GM18502 (cell line): ENCODE results near the gene IGLON5.

Source experiments
- ATAC-seq: cut with Tn5 transposase; IDR thresholded peaks from one replicate; pipeline ENCODE4 v1.9.1; 2021; ENCODE audit warnings: mild to moderate bottlenecking; ENCODE audit not compliant: unreplicated experiment, poor library complexity

The IGLON5 gene

DNA sequence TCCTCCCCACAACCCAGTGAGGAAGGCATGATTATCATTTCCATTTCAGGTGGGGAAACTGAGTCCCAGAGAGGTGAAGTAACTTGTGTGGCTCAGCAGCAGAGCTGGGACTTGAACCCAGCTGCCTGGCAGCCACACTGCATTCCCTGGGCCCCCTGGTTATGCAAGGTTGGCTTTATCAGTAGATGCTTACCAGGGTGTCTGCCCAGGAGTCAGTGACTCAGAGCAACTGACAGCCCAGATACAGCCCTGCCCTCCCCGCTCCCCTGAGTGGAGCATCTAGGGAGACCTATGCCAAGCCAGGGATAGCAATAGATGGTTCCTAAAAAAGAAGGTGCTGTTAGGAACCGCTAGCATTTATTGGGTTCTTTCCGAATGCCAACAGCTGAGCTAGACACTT is 5.9 kb downstream of the IGLON5 start:
- no peak for ATAC-seq

DNA sequence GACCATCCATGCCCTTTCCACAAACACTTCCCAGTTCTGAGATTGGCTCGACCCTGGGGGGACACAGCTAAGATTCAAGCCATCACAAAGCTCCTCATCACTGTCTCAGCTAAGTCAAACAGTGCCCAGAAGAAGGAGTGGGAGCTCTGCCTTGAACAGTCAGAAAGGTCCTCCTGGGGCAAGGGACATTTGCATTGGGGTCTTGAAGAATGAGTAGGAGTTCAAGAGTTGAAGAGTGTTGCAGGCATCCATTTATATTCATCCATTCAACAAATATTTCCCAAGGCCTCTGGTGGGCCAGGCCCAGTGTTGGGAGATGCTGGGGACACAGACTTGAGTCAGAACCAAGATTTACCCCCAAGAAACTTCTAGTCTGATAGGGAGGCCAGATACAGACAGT is 6.5 kb downstream of the IGLON5 start:
- no peak for ATAC-seq

DNA sequence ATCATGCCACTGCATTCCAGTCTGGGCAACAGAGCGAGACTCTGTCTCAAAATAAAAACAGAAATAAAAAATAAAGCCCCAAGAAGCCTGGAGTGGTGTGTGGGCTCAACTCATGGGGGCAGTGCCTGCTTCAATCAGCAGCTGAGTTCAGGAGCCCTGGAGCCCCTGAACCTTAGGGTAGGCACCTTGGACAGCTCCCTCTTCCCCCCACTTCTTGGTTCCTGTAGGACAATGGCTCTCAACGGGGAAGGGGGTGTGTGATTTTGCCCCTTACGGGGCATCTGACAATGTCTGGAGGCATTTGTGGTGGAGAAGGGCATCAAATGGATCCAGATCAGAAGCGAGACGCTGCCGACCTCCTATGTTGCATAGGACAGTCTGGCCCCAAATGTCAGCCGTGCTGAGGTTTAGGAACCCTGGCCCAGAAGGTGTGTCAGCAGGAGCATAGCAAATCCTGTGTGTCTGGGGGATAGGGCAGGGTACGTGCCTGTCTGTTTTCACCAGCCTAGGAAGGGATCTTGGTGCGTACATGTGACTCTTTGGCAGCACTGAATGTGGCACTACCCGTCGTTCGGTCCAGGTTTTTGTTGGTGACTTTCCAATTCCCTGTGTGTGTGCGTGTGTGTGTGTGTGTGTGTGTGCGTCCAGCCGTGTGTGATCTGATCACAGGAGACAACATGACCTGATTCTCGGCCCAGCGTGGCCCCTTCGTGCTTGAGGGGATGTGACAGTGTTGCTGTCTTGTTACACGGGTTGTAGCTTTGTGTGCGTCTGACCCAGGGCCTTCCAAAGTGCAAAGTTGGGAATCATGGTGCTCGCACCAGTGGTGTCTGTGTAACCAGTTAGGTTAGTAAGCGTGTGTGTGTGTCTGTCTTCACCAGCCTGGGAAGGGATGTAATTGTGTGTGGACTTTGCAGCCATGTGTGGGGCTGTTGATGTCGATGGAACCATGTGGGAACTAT is 7.5 kb downstream of the IGLON5 start:
- ATAC-seq, result no peak

DNA sequence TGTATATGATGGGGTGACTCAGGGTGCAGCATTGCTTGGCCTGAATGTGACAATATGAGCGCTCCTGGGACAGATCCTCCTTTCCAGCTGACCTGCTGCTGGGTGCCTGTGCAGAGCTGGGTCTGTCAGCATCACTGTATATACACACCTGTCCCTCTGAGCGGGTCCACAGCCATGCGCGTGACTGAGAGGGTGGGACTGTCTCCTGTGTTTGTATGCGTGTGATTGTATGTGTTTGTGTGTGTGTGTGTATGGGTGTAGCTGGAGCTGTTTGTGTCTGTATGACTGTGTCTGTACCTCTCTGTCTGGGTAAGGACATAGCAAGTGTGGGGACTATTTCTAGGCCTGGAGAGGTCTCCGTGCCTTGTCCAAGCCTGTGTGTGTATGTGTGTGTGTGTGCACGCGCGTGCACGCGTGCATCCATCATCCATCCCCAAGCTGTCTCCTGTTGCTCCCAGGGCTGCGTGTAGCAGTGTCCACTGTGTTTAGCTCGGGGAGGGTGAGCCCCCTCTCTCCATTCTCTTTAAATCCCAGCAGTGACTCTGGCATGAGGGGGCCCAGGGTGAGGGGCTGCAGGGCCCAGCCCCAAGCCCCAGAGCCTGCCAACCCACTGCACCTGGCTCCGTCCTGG is 8.3 kb downstream of the IGLON5 start:
- ATAC-seq, result no peak

DNA sequence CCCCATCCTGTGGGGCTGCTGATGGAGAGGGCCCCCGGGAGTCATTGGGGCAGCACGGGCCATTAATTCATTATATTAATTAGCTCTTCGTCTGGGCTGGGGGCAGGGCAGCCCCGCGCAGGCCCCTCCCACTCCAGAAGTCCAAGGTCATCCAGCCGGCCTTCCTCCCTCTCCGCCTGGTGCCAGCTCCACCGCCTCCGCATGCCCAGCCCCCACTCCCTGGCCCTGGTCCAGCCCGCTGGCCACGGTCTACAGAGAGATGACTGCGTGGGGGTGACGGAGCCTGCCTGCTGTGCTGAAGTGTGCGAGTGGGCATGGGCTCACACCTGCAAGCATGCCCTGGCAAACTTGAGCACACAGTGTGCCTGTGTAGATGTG is 8.8 kb downstream of the IGLON5 start:
- no peak for ATAC-seq

DNA sequence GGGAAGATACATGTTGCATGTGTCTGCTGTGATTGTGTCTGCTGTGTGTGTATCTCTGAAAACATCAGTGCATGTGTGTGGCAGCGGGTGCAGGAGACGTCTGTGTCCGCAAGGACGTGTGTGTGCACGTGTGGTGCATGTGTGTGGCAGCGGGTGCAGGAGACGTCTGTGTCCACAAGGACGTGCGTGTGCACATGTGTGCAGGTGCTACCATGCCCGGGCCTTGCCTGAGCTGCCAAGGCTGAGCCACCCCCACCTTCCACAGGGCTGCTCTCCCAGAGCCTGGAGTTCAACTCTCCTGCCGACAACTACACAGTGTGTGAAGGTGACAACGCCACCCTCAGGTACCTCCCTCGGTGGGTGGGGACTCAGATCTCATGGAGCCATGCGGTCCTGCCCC is 10.4 kb downstream of the IGLON5 start:
- ATAC-seq, result no peak

DNA sequence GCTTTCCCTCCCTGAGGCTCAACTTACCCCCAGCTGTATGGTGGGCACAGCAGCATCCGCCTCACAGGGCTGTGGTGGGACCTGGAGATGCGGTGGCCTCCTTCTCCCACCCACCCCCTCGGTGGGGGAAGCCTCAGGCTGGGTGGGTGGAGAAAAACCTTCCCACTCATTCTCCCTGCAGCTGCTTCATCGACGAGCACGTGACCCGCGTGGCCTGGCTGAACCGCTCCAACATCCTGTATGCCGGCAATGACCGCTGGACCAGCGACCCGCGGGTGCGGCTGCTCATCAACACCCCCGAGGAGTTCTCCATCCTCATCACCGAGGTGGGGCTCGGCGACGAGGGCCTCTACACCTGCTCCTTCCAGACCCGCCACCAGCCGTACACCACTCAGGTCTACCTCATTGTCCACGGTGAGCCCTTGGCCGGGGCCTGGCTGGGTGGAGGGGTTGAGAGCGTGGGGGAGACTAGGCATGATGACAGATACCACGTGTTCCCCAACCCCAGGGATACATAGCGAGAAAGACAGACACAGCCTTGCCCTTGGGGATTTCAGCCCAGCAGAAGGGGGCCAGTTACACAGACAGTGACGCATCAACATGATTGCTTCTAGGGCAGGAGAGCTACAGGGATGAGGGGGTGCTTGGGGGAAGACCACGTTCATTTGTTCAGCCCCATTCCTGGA is 12.2 kb downstream of the IGLON5 start:
- no peak for ATAC-seq

DNA sequence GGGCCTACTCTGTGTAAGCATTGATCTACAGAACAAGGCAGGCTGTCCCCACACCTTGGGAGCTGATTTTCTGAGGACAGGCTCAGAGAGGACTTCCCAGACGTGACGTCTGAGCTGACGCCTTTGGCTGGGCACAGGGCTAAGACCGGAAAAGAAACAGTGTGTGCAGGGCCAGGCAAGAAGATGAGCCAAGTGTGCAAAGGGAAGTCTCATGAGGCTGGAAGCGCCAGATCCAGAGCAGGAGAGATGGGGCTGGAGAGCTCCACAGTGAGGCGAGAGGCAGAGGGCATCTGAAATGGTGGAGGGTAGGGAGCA is 12.7 kb downstream of the IGLON5 start:
- ATAC-seq, result no peak

DNA sequence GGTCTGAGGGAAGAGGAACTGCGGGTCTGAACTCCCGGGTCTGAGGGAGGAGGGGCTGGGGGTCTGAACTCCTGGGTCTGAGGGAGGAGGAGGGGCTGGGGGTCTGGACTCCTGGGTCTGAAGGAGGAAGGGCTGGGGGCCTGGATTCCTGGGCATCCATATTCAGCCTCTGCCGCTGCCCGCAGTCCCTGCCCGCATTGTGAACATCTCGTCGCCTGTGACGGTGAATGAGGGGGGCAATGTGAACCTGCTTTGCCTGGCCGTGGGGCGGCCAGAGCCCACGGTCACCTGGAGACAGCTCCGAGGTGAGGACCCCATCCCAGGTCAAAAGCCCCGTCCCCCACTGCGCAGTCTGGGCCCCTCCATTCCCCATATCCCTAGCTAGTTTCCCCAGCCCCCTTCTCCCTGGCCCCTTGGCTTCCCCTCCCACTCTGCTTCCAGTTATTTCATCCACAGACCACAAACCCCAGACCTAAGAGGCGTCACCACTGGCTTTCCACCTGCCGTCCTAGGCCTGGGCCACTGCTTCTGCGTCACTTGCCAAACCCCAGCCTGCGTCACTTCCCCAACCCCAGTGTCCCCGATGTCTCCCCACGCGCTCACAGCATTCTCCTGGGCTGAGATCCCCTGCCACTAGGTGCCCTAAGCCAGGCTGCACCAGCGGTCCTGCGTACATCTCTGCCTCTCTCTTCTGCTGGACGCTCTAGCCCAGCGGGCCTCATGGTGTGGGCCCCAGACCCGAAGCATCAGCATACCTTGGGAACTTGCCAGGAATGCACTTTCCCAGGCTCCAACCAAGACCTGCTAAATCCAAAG is 13.9 kb downstream of the IGLON5 start:
- ATAC-seq, result no peak

DNA sequence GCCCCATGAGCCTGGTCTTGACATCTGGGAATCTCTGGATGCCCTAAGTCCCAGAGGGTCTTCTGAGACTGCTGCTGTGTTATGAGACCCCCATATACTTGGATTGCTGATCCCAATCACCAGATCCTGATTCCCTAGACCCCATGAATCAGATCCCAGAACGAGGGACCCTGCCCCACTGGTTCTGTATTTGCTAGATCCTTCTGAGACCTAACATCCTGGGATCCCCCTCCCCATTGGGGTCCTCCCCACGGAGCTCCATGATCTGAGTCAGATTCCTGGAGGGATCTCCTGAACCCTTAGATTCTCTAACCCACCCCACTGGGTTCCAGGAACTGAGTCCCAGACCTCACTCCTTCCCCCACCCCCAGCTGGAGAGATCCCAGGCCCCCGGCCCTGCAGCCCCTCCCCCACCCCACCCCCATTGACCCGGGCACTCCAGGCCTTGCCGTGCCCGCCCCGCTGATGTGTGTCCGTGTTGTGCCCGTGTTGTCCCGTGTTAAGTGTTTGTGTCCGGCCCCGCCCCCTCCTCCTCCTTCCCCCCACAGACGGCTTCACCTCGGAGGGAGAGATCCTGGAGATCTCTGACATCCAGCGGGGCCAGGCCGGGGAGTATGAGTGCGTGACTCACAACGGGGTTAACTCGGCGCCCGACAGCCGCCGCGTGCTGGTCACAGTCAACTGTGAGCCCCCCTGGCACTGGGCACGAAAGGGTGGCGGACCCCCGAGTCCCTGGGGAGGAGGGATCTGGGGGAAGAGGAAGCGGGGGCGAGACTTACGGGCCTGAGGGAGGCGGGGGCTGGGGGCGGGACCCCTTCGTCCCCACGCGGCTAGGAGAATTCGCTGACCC is 15.0 kb downstream of the IGLON5 start:
- no peak for ATAC-seq

DNA sequence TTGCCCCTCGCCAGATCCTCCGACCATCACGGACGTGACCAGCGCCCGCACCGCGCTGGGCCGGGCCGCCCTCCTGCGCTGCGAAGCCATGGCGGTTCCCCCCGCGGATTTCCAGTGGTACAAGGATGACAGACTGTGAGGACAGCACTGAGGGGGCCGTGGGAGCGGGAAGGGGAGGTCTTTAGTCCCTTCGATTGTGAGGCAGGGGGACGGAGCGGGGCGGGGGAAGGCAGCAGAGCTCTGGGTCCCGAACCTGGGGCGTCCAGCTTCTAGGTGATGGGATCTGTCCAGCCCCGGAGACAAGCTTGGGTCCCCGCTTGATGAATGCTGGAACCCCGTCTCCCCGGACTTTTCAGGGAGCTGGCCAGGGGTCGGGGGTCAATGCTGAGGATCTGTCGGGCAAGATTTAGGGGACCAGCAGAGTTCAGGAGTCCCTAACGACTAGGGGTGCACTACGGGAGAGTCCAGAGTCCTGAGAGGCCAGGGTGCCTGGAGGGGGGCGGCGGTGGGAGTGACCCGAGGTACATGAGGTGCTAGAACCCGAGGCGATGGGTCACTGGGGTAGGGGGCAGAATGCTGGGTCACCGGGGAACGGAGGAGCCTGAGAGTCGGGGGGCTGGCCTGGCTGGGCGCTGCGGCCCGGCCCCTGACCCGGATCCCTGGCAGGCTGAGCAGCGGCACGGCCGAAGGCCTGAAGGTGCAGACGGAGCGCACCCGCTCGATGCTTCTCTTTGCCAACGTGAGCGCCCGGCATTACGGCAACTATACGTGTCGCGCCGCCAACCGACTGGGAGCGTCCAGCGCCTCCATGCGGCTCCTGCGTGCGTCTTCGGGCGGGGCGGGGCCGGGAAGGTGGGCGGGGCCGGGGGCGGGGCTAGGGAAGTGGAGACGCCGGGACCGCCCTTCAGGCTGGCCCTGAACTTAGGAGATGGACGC is 15.9 kb downstream of the IGLON5 start:
- ATAC-seq, result no peak

DNA sequence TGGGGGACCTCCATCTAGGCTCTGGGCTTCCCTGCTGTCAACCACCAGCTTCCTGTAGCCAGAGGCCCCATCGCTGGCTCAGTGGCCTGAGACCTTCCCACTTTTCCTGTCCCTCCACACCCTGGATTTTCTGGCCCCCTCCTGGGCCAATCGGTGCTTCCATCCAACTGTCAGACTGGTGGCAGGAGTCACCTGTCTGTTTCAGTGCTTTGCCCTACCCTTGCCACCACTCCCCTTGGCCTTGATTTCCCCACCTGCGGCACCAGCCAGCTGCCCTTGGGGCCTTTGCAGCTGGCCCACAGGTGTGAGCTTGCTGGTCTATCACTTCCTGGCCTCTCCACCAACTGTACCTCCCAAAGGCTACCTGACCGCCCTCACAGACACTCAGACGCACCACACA is 18.0 kb downstream of the IGLON5 start:
- no peak for ATAC-seq

DNA sequence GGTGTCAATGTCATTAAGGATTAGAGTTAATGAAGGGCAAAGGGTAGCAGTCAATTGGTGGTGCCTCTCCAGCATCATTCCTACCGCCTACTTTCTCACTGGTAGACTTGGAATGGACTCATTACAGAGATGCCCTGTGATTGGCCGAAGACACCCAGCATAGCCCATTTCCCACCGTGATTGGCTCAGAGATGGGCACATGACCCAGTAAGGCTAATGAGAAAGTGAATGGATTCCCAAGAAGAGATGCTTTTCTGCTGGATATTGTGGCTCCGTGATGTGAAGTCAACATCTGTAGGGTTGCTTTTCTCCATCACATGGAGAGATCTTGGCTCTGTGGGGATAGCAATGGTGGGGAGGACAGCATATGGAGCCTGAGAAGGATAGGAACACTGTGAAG is 18.9 kb downstream of the IGLON5 start:
- no peak for ATAC-seq

DNA sequence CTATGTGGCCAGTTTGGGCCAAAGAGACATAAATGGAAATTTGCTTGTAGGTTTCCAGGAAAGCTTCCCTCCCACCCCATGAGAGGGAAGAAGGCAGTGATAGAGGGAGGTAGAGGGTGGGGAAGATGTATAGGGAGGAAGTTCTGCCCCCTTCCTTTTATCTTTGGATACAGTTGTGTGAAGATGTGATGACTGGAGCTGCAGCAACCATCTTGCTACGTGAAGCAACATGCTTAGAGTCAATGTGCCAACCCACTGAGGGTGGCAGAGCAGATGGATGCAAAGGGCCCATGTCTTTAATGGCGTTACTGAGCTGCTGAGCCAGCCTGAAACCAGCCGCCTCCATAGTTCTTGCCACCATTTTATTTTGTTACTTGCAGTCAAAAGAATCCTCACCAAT is 19.7 kb downstream of the IGLON5 start:
- no peak for ATAC-seq

DNA sequence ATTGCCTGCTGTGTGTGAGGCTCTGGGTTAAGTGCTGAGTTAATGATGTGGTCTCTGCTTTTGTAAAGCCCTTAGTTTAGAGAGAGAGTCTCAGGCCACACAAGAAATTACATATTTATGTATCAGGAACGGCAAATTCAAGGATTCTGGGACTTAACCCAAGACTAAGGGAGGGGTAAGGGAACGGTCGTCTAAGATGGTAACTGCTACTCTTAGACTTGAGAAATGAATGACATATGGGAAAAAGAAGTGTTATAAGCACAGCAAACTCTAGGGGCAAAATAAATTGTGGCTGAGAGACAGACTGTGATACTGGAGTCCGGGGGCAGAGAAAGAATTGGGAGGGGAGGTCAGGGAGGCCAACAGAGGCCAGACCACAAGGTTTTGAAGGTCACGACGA is 20.3 kb downstream of the IGLON5 start:
- ATAC-seq, result no peak

DNA sequence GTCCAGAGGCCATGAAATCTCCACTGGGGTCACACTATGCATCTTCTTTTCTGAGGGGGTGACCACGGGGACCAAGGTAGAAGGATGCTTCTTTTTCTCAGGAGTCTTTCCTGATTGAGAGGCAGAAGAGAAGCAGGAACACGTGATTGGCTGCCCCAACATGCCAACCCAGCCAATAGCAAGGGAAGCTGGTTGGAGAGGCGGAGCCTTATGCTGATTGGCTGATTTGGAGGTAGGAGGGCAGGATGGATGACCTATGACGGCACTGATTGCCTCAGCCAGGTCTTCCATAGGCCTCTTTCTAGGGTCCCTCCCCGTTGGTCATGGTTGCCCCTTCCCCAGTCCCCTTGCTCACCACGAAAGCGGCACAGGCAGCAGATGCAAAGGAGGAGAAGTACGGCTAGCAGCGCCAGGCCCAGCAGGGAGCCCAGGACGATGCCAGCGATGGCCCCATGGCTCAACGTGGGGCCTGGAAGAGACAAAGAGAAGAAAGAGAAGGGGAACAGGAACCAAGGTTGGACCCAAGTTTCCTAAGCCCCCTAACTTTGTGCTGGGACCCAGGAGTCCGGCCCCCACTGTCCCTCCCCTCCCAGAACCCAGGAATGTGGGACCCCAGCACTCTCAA is 22.5 kb downstream of the IGLON5 start:
- no peak for ATAC-seq

DNA sequence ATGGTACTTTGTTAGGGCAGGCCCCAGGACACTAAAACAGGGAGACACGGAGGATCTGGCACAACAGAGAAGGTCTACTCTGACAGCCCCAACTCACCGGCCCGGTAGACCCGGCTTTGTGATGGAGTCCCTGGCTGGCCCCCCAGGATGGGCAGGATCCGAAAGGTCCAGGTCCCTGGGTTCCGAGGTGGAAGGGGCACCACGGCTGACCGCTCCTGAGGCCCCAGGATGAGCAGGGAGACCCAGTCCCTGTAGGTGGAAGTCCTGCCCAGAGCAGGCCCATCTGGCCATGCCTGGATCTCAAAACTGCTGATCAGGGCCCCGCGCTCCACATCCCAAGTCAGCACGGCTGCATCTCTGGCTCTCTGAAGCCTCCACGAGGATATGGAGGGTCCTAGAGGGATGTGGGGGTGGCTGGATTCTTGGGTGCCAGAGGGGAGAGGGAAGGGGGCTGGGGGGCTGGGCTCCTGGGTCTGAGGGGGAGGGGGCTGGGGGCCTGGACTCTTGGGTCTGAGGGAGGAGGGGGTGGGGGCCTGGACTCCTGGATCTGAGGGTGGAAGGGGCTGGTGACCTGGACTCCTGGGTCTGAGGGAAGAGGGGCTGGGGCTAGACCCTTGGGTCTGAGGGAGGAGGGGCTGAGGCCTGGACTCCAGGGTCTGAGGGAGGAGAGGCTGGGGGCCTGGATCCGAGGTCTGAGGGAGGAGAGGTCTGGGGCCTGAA is 25.9 kb downstream of the IGLON5 start:
- ATAC-seq, result no peak
